NOMO-1 treated with dmso at 0.1 percent for 144 hours (cell line): Measurements from ENCODE around the gene ZFHX2.

Experiments used
- DNase-seq: peaks from one replicate; lab custom pipeline; 2025; ENCODE audit not compliant: unreplicated experiment; lab: John Stamatoyannopoulos, UW

The ZFHX2 gene

GRCh38 chr14:23523229-23524016 lies 28.1 kb downstream of the ZFHX2 start:
- DNase-seq = no peak

GRCh38 chr14:23522643-23523198 lies 28.8 kb downstream of the ZFHX2 start:
- DNase-seq = no peak

- DNase-seq = peak; percentile 28
Measured at GRCh38 chr14:23521785-23522640, 29.6 kb downstream of the ZFHX2 start.

GRCh38 chr14:23520899-23521533 lies 30.5 kb downstream of the ZFHX2 start:
- no peak for DNase-seq

GRCh38 chr14:23518709-23519108 lies 32.9 kb downstream of the ZFHX2 start:
- DNase-seq = no peak

- no peak for DNase-seq
Measured at GRCh38 chr14:23517650-23518326, 33.8 kb downstream of the ZFHX2 start.

GRCh38 chr14:23514644-23514957 lies 37.0 kb downstream of the ZFHX2 start:
- DNase-seq = no peak

GRCh38 chr14:23513818-23514643 lies 37.5 kb downstream of the ZFHX2 start:
- DNase-seq = no peak

- DNase-seq = no peak
Measured at GRCh38 chr14:23513005-23513817, 38.4 kb downstream of the ZFHX2 start.

GRCh38 chr14:23512156-23512555 lies 39.4 kb downstream of the ZFHX2 start:
- DNase-seq = no peak

- no peak for DNase-seq
Measured at GRCh38 chr14:23494223-23494622, 57.3 kb downstream of the ZFHX2 start.

- DNase-seq = no peak
Measured at GRCh38 chr14:23492618-23493272, 58.8 kb downstream of the ZFHX2 start.

GRCh38 chr14:23487216-23487615 lies 64.3 kb downstream of the ZFHX2 start:
- no peak for DNase-seq

GRCh38 chr14:23486036-23486435 lies 65.5 kb downstream of the ZFHX2 start:
- DNase-seq = no peak

GRCh38 chr14:23485326-23485725 lies 66.2 kb downstream of the ZFHX2 start:
- DNase-seq = no peak

- no peak for DNase-seq
Measured at GRCh38 chr14:23483236-23483854, 68.2 kb downstream of the ZFHX2 start.

- no peak for DNase-seq
Measured at GRCh38 chr14:23482823-23483148, 68.8 kb downstream of the ZFHX2 start.

- DNase-seq = no peak
Measured at GRCh38 chr14:23481979-23482822, 69.4 kb downstream of the ZFHX2 start.
